Glomerular endothelial cell (primary cell): ENCODE results near the gene ANKRD27. TPM values are rescaled to one million over a fixed set of nuclear protein-coding genes. Genes with fewer than 3 reads are reported as not detected.
A peak's percentile ranks its signal among the peaks of the same experiment; 100 is the strongest.

Source experiments
- DNase-seq: peaks from one replicate; pipeline ENCODE4 v3.0.0-alpha.2; 2011; ENCODE audit warnings: low read depth, low spot score; ENCODE audit errors: extremely low read depth
- total RNA-seq: library from RNA; depleted of rRNA; stranded (reverse); fragments of >200 nt; gene quantifications from 2 replicates; pipeline ENCODE4 v1.2.3, GENCODE V29; 2015

The ANKRD27 gene
- total RNA-seq, 1 donor from 2014 or later: 27.2 TPM

- no peak for DNase-seq
These were observed 16.4 kb upstream of the ANKRD27 start, which contains the start of gene NUDT19 for GRCh38 chr19:32691291-32691951. Gene NUDT19 (plus strand): TSS chr19:32691821. CDS start chr19:32691961, 140 bp downstream.

DNA sequence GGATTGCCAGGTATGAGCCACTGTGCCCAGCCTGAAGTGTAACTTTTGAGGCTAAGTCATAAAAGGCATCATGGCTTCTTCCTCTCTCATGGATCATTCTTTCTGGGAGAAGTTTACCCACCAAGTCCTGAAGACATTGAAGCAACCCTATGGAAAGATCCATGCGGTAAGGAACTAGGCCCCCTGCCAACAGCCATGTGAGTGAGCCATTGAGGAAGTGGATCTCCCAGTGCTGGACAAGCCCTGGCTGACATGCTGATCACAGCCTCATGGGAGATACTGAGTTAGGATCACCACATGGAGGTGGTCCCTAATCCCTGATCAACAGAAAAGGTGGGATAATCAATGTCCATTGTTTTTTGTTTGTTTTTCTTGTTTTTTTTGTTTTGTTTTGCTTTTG, 13.3 kb upstream of the ANKRD27 start:
- DNase-seq: no peak

- no peak for DNase-seq
These were observed 12.7 kb upstream of the ANKRD27 start for GRCh38 chr19:32687681-32688080.

GRCh38 chr19:32686847-32687475, 12.0 kb upstream of the ANKRD27 start:
- DNase-seq: no peak

DNA sequence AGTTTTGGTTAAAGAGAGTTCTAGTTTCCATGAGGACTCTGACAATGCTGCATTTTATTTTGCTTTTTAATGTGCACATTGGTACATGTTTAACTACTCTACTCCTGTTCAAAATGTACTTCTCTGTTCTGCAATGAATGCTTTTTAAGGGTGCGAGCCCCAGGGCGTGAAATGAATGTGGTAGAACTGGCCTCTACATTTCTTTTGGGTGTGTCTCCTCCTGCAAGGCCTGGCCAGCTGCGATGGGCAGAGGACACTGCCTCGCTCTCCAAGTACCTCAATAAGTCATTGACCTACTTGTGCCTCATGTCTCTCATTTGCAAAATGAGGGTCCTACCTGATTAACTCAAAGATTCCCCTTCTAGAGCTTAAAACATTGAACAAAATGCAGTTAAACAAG, 7.3 kb upstream of the ANKRD27 start:
- no peak for DNase-seq

- DNase-seq: no peak
These were observed 6.0 kb upstream of the ANKRD27 start for GRCh38 chr19:32680986-32681385.

DNA sequence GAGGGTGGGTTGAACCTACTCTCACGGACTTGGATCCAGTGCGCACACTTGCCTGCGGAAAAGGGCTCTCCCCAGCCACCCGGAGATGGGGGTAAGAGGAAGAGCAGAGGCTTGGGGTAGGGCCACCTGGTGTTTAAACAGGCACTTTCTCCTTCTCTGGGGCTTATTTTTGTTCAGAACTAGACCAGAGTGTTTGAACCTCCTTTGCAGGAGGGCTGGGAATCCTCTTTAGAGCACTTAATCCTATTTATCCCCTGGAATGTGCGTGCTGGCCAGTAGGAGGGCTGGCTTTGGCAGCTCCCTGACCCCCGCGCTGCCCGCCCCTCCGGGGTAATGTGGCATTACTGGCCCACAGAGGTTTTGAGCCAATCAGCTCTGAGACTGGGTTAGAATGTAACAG, 2.7 kb upstream of the ANKRD27 start:
- DNase-seq: no peak

GRCh38 chr19:32676895-32677359, 1.9 kb upstream of the ANKRD27 start:
- no peak for DNase-seq

GRCh38 chr19:32676186-32676894, 1.4 kb upstream of the ANKRD27 start:
- DNase-seq: no peak

- no peak for DNase-seq
These were observed 773 bp upstream of the ANKRD27 start, which contains the start of gene RGS9BP for GRCh38 chr19:32675720-32676185. Gene RGS9BP (plus strand): TSS chr19:32675848. CDS start chr19:32676264, 416 bp downstream.

DNA sequence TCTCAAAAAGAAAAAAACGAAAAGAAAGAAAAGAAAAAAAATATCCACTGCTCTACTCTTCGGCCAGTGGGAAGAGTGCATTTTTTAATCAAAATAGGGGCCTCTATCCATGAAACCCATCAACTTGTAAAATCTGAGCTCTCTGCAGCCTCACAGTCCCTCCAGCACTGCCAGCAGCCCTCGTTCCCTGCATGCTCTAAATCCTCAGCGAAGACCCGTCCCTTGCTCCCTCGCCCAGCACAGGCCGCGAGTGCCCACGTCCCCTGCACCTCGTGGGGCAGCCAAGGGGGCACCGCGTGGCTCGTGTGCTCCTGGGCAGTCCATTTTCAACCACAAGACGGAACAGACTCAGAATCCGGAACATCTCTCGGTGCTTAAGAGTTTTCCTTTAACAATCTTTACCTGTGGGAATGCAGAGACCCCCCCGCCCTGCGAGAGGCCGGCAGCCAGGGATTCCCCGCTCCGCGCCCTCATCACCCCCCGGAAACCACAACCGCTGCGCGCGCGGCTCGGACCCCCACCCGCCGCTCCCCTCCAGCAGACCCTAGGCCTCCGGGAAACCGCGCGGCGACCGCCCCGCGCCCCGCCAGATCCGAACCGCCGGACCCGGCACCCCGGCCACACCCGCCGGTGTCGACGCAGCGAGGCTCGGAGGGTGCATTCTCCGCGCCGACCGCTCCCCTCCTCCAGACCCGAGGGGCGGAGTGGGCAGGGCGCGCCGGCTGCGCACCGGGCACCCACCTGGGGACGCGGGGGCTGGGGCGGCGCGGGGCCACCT, 638 bp downstream of the ANKRD27 start:
- DNase-seq: no peak

- DNase-seq: no peak
These were observed 1.4 kb downstream of the ANKRD27 start for GRCh38 chr19:32673573-32673972.

- DNase-seq: no peak
These were observed 2.1 kb downstream of the ANKRD27 start for GRCh38 chr19:32672841-32673240.

DNA sequence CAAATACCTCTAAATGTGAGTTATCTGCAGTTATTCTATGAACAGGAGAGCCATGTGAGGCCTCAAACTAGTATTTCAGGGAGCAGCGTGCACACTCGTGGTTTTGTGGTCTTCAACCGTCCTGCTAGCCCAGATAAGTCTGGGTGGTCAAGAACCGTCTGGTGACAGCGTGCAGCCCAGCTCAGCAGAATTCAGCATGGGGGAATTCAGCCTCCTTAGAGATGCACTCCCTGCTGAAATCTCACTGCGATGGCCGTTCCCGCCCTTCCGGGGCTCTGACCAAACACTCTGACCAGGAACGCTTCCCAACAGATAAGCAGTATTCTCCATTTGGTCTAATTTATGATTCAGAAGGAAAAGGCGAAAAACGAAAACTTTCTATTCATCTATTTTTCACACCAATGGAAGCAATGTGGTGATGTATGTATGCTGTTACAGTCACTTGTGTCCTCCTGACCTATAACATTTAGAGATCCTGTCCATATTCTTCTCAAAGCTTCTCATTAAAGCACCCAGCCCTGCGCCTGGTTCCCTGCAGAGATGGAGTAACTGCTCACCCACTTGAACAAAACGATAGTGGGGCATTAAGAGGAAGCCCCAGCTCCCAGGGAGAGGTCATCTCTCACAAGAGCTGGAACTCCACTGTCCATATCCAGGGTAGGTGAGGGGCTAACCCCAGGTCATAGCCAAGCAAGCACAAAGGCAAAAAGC, 2.9 kb downstream of the ANKRD27 start:
- no peak for DNase-seq

DNA sequence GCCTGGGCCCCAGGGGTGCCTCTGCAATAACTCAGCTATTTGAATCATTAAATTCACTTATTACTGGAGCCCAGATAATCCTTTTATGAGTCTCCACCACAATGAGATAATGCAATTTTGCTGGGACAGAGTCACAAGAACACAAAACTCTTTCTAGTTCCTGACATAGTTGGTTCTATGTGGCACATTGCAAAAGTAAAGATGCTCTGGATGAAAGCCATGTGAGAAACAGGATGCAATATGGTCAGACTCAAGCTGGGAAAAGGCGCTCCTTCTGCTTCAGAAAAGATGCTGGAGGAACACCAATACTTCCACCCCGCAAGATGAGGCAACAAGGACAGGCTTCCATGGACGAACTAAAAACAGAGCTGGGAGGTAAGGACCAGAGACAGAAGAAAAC, 5.7 kb downstream of the ANKRD27 start:
- DNase-seq: no peak

DNA sequence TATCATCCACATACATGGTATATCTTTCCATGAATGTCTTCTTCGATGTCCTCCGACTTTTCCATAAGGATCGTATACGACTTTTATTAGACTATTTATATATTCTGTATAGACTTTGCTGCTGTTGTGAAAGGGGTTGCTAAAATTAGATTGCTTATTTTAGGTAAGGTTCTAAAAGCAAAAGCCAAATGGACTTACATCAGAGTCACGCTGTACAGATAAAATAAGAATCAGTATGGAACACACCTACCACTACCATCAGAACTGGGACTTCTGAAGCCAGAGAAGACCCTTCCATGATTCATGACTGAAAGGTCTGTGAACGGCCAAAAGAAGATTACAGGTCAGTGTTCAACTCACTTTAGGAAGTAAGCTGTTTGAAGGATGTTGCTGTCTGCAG, 8.9 kb downstream of the ANKRD27 start:
- no peak for DNase-seq

DNA sequence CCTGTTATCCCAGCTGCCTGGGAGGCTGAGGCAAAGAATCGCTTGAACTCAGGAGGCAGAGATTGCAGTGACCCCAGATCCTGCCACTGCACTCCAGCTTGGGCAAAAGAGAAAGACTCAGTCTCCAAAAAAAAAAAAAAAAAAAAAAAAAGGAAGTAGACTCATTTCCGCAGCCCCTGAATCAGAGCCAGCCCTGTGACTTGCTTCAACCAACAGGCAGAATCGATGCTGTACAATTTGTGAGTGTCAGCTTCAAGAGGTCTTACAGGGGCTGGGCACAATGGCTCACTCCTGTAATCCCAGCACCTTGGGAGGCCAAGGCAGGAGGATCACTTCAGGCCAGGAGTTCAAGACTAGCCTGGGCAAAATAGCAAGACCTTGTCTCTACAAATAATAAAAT, 12.8 kb downstream of the ANKRD27 start:
- DNase-seq: peak; percentile 58

- DNase-seq: no peak
These were observed 13.7 kb downstream of the ANKRD27 start for GRCh38 chr19:32661318-32661717.

- no peak for DNase-seq
These were observed 16.5 kb downstream of the ANKRD27 start for GRCh38 chr19:32658527-32658926.

DNA sequence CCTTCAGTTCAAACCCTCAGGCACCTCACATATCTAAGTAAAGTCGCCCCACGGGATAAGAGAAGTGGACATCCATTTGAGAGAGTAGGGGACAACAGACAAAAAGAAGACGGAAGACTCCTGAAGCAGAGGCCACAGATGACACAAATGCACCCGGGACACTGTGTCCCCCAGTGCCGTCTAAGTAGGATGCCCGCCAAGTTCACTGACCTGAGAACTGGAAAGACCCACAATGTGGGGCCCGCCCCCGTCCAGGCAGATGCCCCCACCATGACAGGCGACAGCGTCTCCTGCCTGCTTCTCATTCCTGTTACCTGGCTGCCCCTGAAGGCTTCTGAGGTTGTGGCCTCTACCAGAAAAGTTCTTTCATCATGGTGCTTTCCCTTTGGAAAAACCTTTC, 16.9 kb downstream of the ANKRD27 start:
- DNase-seq: no peak
